Measurements from ENCODE around the gene PCDHA10.
"Not testable (repeated sequence)": the region's sequence is repeated elsewhere in the genome, so short reads cannot be mapped to it uniquely, and the experiment has no call there.

PCDHA10 gene

GRCh38 chr5:140842798-140843733, 12.6 kb upstream of the PCDHA10 start:
- DNase-seq = no peak

DNA sequence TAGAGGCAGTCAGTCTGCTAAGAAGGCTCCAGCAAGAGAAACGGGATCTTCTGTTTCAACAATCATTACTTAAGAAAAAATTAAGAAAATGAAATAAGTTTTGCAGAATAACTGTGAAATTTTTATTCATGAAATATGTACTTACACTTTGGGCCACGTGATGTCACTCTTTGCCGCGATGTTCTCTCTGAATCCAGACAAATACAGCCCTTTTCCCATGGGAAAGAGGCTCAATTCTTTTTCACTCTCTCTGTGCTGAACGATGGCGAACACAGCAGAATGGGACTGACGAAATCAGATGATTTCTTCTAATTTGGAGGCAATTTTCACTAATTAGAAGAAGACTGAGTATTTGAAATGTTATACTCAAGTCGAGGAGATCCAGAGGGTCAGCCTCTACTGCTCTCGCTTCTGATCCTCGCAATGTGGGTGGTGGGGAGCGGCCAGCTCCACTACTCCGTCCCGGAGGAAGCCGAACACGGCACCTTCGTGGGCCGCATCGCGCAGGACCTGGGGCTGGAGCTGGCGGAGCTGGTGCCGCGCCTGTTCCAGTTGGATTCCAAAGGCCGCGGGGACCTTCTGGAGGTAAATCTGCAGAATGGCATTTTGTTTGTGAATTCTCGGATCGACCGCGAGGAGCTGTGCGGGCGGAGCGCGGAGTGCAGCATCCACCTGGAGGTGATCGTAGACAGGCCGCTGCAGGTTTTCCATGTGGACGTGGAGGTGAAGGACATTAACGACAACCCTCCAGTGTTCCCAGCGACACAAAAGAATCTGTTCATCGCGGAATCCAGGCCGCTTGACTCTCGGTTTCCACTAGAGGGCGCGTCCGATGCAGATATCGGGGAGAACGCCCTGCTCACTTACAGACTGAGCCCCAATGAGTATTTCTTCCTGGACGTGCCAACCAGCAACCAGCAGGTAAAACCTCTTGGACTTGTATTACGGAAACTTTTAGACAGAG, 7.3 kb upstream of the PCDHA10 start, which contains the start of gene PCDHA9:
Gene PCDHA9 (plus strand): TSS at position 244 of the 964 bp plus-strand sequence. CDS start 114 bp downstream, at position 358.
- DNase-seq = not testable (repeated sequence)

GRCh38 chr5:140849831-140850634, 5.7 kb upstream of the PCDHA10 start:
- DNase-seq = not testable (repeated sequence)

- no peak for DNase-seq
Measured at GRCh38 chr5:140857177-140857986, 1.7 kb downstream of the PCDHA10 start.

DNA sequence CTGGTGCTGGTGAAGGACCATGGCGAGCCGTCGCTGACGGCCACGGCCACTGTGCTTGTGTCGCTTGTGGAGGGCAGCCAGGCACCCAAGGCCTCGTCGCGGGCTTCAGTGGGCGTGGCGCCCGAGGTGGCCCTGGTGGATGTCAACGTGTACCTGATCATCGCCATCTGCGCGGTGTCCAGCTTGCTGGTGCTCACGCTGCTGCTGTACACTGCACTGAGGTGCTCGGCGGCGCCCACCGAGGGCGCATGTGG, 2.2 kb downstream of the PCDHA10 start:
- DNase-seq = no peak

DNA sequence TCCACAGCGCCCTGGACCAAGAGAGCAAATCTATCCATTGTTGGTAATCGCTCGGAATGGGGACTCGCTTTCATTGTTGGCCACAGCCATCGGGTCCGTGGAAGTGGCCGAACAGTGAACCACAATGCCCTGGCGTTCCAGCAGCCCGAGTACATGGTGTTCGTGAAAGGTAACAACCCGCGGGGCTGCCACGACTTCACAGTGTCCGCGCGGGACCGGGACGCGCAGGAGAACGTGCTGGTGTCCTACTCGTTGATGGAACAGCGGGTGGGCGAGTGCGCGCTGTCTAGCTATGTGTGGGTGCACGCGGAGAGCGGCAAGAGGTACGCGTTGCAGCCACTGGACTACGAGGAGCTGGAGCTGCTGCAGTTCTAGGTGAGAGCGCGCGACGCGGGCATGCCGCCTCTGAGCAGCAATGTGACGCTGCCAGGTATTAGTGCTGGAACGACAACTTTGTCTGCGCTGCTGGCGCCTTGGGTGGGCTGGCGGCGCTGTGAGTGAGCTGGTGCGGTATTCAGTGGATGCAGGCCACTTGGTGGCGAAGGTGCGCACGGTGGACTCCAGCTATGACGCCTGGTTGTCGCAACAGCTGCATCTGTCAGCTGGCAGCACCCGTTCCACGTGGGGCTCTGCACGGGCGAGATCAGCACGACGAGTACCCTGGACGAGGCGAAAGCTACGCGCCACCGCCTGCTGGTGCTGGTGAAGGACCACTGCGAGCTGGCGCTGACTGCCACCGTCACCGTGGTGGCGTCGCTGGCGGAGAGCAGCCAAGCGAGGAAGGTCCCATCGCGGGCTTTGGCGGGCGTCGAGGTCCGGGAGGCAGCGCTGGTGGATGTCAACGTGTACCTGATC, 7.0 kb downstream of the PCDHA10 start:
- DNase-seq = no peak

- DNase-seq = peak; percentile 16
Measured at GRCh38 chr5:140868721-140869554, 13.2 kb downstream of the PCDHA10 start, which contains the start of gene PCDHA11. PCDHA11 (plus strand) TSS chr5:140868957; CDS start chr5:140869104, 147 bp downstream.

DNA sequence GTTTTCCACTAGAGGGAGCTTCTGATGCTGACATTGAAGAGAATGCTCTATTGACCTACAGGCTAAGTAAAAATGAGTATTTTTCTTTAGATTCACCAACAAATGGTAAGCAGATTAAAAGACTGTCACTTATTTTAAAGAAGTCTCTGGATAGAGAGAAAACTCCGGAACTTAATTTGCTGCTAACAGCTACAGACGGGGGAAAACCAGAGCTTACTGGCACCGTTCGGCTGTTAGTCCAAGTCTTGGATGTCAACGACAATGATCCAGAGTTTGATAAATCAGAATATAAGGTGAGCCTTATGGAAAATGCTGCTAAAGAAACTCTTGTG, 13.8 kb downstream of the PCDHA10 start:
- DNase-seq = peak; percentile 40

DNA sequence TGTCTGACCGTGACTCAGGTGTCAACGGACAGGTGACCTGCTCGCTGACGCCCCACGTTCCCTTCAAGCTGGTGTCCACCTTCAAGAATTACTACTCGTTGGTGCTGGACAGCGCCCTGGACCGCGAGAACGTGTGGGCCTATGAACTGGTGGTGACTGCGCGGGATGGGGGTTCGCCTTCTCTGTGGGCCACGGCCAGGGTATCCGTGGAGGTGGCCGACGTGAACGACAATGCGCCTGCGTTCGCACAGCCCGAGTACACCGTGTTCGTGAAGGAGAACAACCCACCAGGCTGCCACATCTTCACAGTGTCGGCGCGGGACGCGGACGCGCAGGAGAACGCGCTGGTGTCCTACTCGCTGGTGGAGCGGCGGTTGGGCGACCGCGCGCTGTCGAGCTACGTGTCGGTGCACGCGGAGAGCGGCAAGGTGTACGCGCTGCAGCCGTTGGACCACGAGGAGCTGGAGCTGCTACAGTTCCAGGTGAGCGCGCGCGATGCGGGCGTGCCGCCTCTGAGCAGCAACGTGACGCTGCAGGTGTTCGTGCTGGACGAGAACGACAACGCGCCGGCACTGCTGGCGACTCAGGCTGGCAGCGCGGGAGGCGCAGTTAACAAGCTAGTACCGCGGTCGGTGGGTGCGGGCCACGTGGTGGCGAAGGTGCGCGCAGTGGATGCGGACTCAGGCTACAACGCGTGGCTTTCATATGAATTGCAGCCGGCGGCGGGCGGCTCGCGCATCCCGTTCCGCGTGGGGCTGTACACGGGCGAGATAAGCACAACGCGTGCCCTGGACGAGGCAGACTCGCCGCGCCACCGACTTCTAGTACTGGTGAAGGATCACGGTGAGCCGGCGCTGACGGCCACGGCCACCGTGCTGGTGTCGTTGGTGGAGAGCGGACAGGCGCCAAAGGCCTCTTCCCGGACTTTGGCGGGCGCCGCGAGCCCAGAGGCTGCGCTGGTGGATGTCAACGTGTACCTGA, 14.8 kb downstream of the PCDHA10 start:
- no peak for DNase-seq

GRCh38 chr5:140875085-140876065, 19.7 kb downstream of the PCDHA10 start, which contains the start of gene PCDHA12:
PCDHA12 (plus strand) TSS chr5:140875308; CDS start chr5:140875473, 165 bp downstream.
- no peak for DNase-seq

GRCh38 chr5:140876541-140877261, 21.0 kb downstream of the PCDHA10 start:
- not testable (repeated sequence) for DNase-seq

- no peak for DNase-seq
Measured at GRCh38 chr5:140877262-140877581, 21.5 kb downstream of the PCDHA10 start.

DNA sequence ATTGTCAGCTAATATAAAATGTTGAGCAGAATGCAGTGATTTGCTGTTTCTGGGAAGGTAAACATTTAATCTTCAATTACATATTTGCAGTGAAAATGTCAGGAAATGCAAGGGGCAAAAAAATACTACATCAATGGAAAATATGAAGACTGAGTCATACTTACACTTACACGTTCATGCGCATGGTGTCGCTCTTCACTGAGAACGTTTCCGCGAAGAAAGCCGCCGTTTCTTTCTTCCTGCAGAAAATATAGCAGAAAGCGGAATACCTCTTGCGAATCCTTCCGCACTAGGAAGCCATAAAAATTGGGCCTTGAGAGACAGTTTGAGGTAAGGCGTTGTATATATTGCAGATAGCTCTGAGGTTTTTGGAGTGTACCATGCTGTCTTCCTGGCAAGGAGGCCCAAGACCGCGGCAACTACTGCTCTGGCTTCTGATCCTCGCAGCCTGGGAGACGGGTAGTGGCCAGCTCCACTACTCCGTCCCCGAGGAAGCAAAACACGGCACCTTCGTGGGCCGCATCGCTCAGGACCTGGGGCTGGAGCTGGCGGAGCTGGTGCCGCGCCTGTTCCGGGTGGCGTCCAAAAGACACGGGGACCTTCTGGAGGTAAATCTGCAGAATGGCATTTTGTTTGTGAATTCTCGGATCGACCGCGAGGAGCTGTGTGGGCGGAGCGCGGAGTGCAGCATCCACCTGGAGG, 26.3 kb downstream of the PCDHA10 start, which contains the start of gene PCDHA13:
Gene PCDHA13 (plus strand): TSS at position 236 of the 702 bp plus-strand sequence. CDS start 145 bp downstream, at position 381.
- no peak for DNase-seq

DNA sequence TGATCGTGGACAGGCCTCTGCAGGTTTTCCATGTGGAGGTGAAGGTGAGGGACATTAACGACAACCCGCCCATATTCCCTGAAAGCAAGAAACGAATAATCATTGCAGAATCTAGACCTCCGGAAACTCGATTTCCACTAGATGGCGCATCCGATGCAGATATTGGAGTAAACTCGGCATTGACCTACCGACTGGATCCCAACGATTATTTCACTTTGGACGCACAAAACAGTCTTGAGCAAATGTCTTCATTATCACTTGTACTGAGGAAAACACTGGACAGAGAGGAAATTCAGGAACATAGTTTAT, 26.8 kb downstream of the PCDHA10 start:
- no peak for DNase-seq

- no peak for DNase-seq
Measured at GRCh38 chr5:140883373-140883772, 27.7 kb downstream of the PCDHA10 start.
